ENCODE measurements around the gene ST6GAL1. TPM values are rescaled to one million over a fixed set of nuclear protein-coding genes. Genes with fewer than 3 reads are reported as not detected.

The ST6GAL1 gene
- total and polyA plus RNA-seq, 7 experiments from 2014 or later = 115 to 313 (median 214) TPM

DNA sequence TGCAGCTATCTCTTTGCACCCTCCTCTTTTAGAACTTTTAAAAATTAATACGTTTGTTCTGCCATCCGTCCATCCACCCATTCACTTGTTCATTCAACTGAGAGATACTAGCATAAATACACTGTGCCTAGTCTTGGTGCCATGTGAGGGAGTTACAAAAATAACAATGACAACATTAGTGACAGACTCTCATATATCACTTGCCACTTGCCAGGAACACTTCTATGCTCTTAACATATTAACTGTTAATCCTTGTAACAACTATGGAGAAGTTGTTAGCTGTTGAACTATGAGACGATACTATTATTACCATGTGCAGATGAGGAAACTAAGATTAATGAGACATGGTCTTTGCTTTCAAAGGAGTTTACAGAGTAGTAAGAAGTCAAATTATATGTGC is 175.4 kb downstream of the ST6GAL1 start:
- Mint-ChIP-seq H3K36me3 (peaks cover 0 to 2% (median 0%) of the 10 kb centered on the region in 5 donors), H3K4me1 (peaks cover 14 to 28% (median 23%) of the 10 kb centered on the region in 7 donors), H3K27me3 (no peaks in the 10 kb centered on the region), H3K9me3 (no peaks in the 10 kb centered on the region), H3K4me3 (no peak overlapping the region), H3K27ac (no peak overlapping the region)
- Histone ChIP-seq H3K36me3 (ENCODE audit: control insufficient read depth in 2 of 3, insufficient read depth in 3 of 3, low read length in 3 of 3) (no peaks in the 10 kb centered on the region), H3K9me3 (ENCODE audit: control insufficient read depth in 2 of 3, low read length in 3 of 3) (no peaks in the 10 kb centered on the region), H3K4me3 (ENCODE audit: low read length) (no peak overlapping the region), H3K27ac (ENCODE audit: low read depth, low read length) (no peak overlapping the region), H3K4me1 (ENCODE audit: control insufficient read depth in 2 of 2, insufficient read depth in 2 of 2, low read length in 2 of 2) (peaks cover 18 to 20% of the 10 kb centered on the region in 2 donors), H3K27me3 (ENCODE audit: control insufficient read depth in 2 of 2, insufficient read depth in 2 of 2, low read length in 2 of 2) (no peaks in the 10 kb centered on the region)
- POLR2A ChIA-PET = no interaction called here
- intact Hi-C loops (cut with micrococcal nuclease) = no loop called here
- DNase-seq (no peak), ATAC-seq (no peak)
- CTCF ChIA-PET = interaction anchor here (1.3 to 2.9 kb wide), 3 partner anchors 59 to 256 kb away, joined by 3 to 12 read pairs (median 8); no protein-coding TSS in a partner anchor

DNA sequence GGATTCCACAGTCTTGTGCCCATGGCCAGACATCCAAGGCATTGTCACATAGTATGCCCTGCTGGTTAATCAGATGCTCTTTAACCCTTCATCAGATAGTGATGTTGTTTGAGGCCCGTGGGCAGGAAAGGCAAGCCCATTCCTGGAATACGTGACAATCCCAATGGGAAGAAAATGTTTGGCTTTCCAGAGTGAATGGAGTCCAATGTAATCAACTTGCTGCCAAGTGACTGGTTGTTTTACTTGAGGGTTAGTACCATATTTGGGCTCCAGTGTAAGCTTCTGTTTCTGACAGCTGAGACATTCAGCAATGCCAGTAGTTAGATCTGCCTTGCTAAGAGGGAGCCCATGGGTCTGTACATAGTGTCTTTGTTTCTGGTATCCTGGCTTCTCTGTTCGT is 177.7 kb downstream of the ST6GAL1 start:
- CTCF ChIA-PET = interaction anchor here (1.3 to 2.9 kb wide), 2 partner anchors 15 to 259 kb away, joined by 5 to 8 read pairs; no protein-coding TSS in a partner anchor
- H3K27ac Mint-ChIP-seq = no peak overlapping the region

GRCh38 chr3:187110156-187110555 is 179.8 kb downstream of the ST6GAL1 start:
- DNase-seq (no peak), ATAC-seq (no peak)
- no peaks in the 10 kb centered on the region for H3K9me3 Mint-ChIP-seq
- H3K27ac Mint-ChIP-seq = peak overlapping the region in 1 of 9 donors; percentile 17
- no peaks in the 10 kb centered on the region for H3K36me3 ChIP-seq (ENCODE audit: control insufficient read depth in 2 of 3, insufficient read depth in 3 of 3, low read length in 3 of 3)
- H3K27ac ChIP-seq (ENCODE audit: low read depth, low read length) = no peak overlapping the region
- no peaks in the 10 kb centered on the region for H3K27me3 Mint-ChIP-seq
- peaks cover 0 to 9% (median 6%) of the 10 kb centered on the region in 7 donors for H3K4me1 Mint-ChIP-seq
- no peaks in the 10 kb centered on the region for H3K9me3 ChIP-seq (ENCODE audit: control insufficient read depth in 2 of 3, low read length in 3 of 3)
- intact Hi-C loops (cut with micrococcal nuclease) = no loop called here
- H3K27me3 ChIP-seq (ENCODE audit: control insufficient read depth in 2 of 2, insufficient read depth in 2 of 2, low read length in 2 of 2) = no peaks in the 10 kb centered on the region
- H3K36me3 Mint-ChIP-seq = peaks cover 0 to 2% (median 0%) of the 10 kb centered on the region in 5 donors
- H3K4me3 Mint-ChIP-seq = no peak overlapping the region
- H3K4me1 ChIP-seq (ENCODE audit: control insufficient read depth in 2 of 2, insufficient read depth in 2 of 2, low read length in 2 of 2) = no peaks in the 10 kb centered on the region
- H3K4me3 ChIP-seq (ENCODE audit: low read length) = no peak overlapping the region
- POLR2A ChIA-PET = interaction anchor here (1.2 kb wide), 1 partner anchor 261 kb away, joined by 4 read pairs; no protein-coding TSS in a partner anchor
- CTCF ChIA-PET = interaction anchor here (0.8 to 1.6 kb wide), 5 partner anchors 24 to 261 kb away, joined by 3 to 6 read pairs (median 4); no protein-coding TSS in a partner anchor

More for the DNA sequence above, 177.7 kb downstream of the ST6GAL1 start:
- POLR2A ChIA-PET = interaction anchor here (2.2 kb wide), 1 partner anchor 325 kb away, joined by 6 read pairs; the partner anchor contains the start of gene EIF4A2
- Histone ChIP-seq H3K9me3 (ENCODE audit: control insufficient read depth in 2 of 3, low read length in 3 of 3) (no peaks in the 10 kb centered on the region), H3K36me3 (ENCODE audit: control insufficient read depth in 2 of 3, insufficient read depth in 3 of 3, low read length in 3 of 3) (no peaks in the 10 kb centered on the region), H3K27ac (ENCODE audit: low read depth, low read length) (no peak overlapping the region), H3K4me3 (ENCODE audit: low read length) (no peak overlapping the region), H3K27me3 (ENCODE audit: control insufficient read depth in 2 of 2, insufficient read depth in 2 of 2, low read length in 2 of 2) (no peaks in the 10 kb centered on the region), H3K4me1 (ENCODE audit: control insufficient read depth in 2 of 2, insufficient read depth in 2 of 2, low read length in 2 of 2) (peaks cover 0 to 4% of the 10 kb centered on the region in 2 donors)
- Mint-ChIP-seq H3K9me3 (no peaks in the 10 kb centered on the region), H3K4me3 (no peak overlapping the region), H3K36me3 (peaks cover 0 to 2% (median 0%) of the 10 kb centered on the region in 5 donors), H3K4me1 (peaks cover under 1 to 9% (median 5%) of the 10 kb centered on the region in 7 donors), H3K27me3 (no peaks in the 10 kb centered on the region)
- ATAC-seq (no peak), DNase-seq (no peak)
- intact Hi-C loops (cut with micrococcal nuclease) = no loop called here

GRCh38 chr3:187112934-187113793 is 182.8 kb downstream of the ST6GAL1 start:
- Histone ChIP-seq H3K36me3 (ENCODE audit: control insufficient read depth in 2 of 3, insufficient read depth in 3 of 3, low read length in 3 of 3) (no peaks in the 10 kb centered on the region), H3K4me1 (ENCODE audit: control insufficient read depth in 2 of 2, insufficient read depth in 2 of 2, low read length in 2 of 2) (no peaks in the 10 kb centered on the region), H3K4me3 (ENCODE audit: low read length) (no peak overlapping the region), H3K27ac (ENCODE audit: low read depth, low read length) (no peak overlapping the region), H3K9me3 (ENCODE audit: control insufficient read depth in 2 of 3, low read length in 3 of 3) (no peaks in the 10 kb centered on the region), H3K27me3 (ENCODE audit: control insufficient read depth in 2 of 2, insufficient read depth in 2 of 2, low read length in 2 of 2) (no peaks in the 10 kb centered on the region)
- H3K4me1 Mint-ChIP-seq = peaks cover 0 to 9% (median 6%) of the 10 kb centered on the region in 7 donors
- H3K27ac Mint-ChIP-seq = no peak overlapping the region
- intact Hi-C loops (cut with micrococcal nuclease) = loop anchor here (1.0 kb wide), 5 partner anchors 17 to 264 kb away; partner anchors contain the start of gene RPL39L (in 2 of the 2)
- peak overlapping the region in 1 of 10 donors; percentile 13 for H3K4me3 Mint-ChIP-seq
- H3K27me3 Mint-ChIP-seq = no peaks in the 10 kb centered on the region
- DNase-seq = peak in 6 of 9 donors; percentile 16 to 59 (median 48)
- CTCF ChIA-PET = interaction anchor here (0.6 to 4.9 kb wide), 28 partner anchors 9 to 560 kb away, joined by 3 to 104 read pairs (median 6); partner anchors contain the start of gene RPL39L
- H3K9me3 Mint-ChIP-seq = no peaks in the 10 kb centered on the region
- POLR2A ChIA-PET = interaction anchor here (0.6 to 1.8 kb wide), 8 partner anchors 15 to 264 kb away, joined by 3 to 10 read pairs (median 6); partner anchors contain the start of gene RPL39L
- H3K36me3 Mint-ChIP-seq = no peaks in the 10 kb centered on the region
- ATAC-seq = peak; percentile 70

GRCh38 chr3:187114511-187114910 is 184.2 kb downstream of the ST6GAL1 start:
- H3K4me3 Mint-ChIP-seq = no peak overlapping the region
- Histone ChIP-seq H3K36me3 (ENCODE audit: control insufficient read depth in 2 of 3, insufficient read depth in 3 of 3, low read length in 3 of 3) (no peaks in the 10 kb centered on the region), H3K4me3 (ENCODE audit: low read length) (no peak overlapping the region), H3K9me3 (ENCODE audit: control insufficient read depth in 2 of 3, low read length in 3 of 3) (no peaks in the 10 kb centered on the region), H3K27me3 (ENCODE audit: control insufficient read depth in 2 of 2, insufficient read depth in 2 of 2, low read length in 2 of 2) (no peaks in the 10 kb centered on the region), H3K4me1 (ENCODE audit: control insufficient read depth in 2 of 2, insufficient read depth in 2 of 2, low read length in 2 of 2) (no peaks in the 10 kb centered on the region), H3K27ac (ENCODE audit: low read depth, low read length) (no peak overlapping the region)
- no peak for DNase-seq
- peaks cover 0 to 9% (median 6%) of the 10 kb centered on the region in 7 donors for H3K4me1 Mint-ChIP-seq
- no peaks in the 10 kb centered on the region for H3K36me3 Mint-ChIP-seq
- ChIA-PET CTCF (interaction anchor here (1.3 to 4.9 kb wide), 9 partner anchors 8 to 265 kb away, joined by 3 to 104 read pairs (median 20); partner anchors contain the start of gene RPL39L), POLR2A (interaction anchor here (0.7 kb wide), 1 partner anchor 19 kb away, joined by 4 read pairs; no protein-coding TSS in a partner anchor)
- no peak for ATAC-seq
- no peak overlapping the region for H3K27ac Mint-ChIP-seq
- intact Hi-C loops (cut with micrococcal nuclease) = no loop called here
- no peaks in the 10 kb centered on the region for H3K9me3 Mint-ChIP-seq
- H3K27me3 Mint-ChIP-seq = no peaks in the 10 kb centered on the region

- H3K27ac Mint-ChIP-seq = no peak overlapping the region
- ChIA-PET CTCF (interaction anchor here (1.2 to 1.9 kb wide), 2 partner anchors 19 to 287 kb away, joined by 5 read pairs; partner anchors contain the start of gene RPL39L), POLR2A (interaction anchor here (1.0 to 1.6 kb wide), 2 partner anchors 12 to 19 kb away, joined by 5 to 6 read pairs; partner anchors contain the start of gene RPL39L)
- no peaks in the 10 kb centered on the region for H3K27me3 ChIP-seq (ENCODE audit: control insufficient read depth in 2 of 2, insufficient read depth in 2 of 2, low read length in 2 of 2)
- no peaks in the 10 kb centered on the region for H3K27me3 Mint-ChIP-seq
- H3K36me3 ChIP-seq (ENCODE audit: control insufficient read depth in 2 of 3, insufficient read depth in 3 of 3, low read length in 3 of 3) = no peaks in the 10 kb centered on the region
- no peak overlapping the region for H3K4me3 Mint-ChIP-seq
- no peaks in the 10 kb centered on the region for H3K9me3 ChIP-seq (ENCODE audit: control insufficient read depth in 2 of 3, low read length in 3 of 3)
- intact Hi-C loops (cut with micrococcal nuclease) = loop anchor here in 1 of 2 donors (10.0 kb wide), 1 partner anchor 1626 kb away; the partner anchor contains the start of gene TMEM41A
- H3K4me3 ChIP-seq (ENCODE audit: low read length) = no peak overlapping the region
- H3K4me1 ChIP-seq (ENCODE audit: control insufficient read depth in 2 of 2, insufficient read depth in 2 of 2, low read length in 2 of 2) = no peaks in the 10 kb centered on the region
- H3K9me3 Mint-ChIP-seq = no peaks in the 10 kb centered on the region
- no peak for ATAC-seq
- H3K4me1 Mint-ChIP-seq = peaks cover 0 to under 1% (median 0%) of the 10 kb centered on the region in 7 donors
- H3K36me3 Mint-ChIP-seq = peaks cover 0 to 8% (median 0%) of the 10 kb centered on the region in 5 donors
- no peak for DNase-seq
- no peak overlapping the region for H3K27ac ChIP-seq (ENCODE audit: low read depth, low read length)
Measured at GRCh38 chr3:187120326-187120725, 190.0 kb downstream of the ST6GAL1 start.
